CD4-positive, alpha-beta T cell treated with Interleukin-6 at 100 ng/mL for 8 hours (primary cell): ENCODE measurements around the gene PKD1.

Experiments used
- DNase-seq: peaks from one replicate; pipeline ENCODE4 v3.0.0-alpha.2; 2020; ENCODE audit warnings: mixed read lengths, low spot score

The PKD1 gene

GRCh38 chr16:2087748-2088631 lies 47.7 kb downstream of the PKD1 start:
- no peak for DNase-seq

- no peak for DNase-seq
Measured at GRCh38 chr16:2086812-2087747, 48.6 kb downstream of the PKD1 start.

GRCh38 chr16:2086106-2086742 lies 49.5 kb downstream of the PKD1 start:
- no peak for DNase-seq

- no peak for DNase-seq
Measured at GRCh38 chr16:2085669-2086068, 50.0 kb downstream of the PKD1 start.

- no peak for DNase-seq
Measured at GRCh38 chr16:2084895-2085625, 50.6 kb downstream of the PKD1 start.

- DNase-seq: no peak
Measured at GRCh38 chr16:2083876-2084780, 51.6 kb downstream of the PKD1 start.

- no peak for DNase-seq
Measured at GRCh38 chr16:2083409-2083808, 52.3 kb downstream of the PKD1 start.

GRCh38 chr16:2082983-2083364 lies 52.7 kb downstream of the PKD1 start:
- no peak for DNase-seq

- no peak for DNase-seq
Measured at GRCh38 chr16:2082171-2082982, 53.3 kb downstream of the PKD1 start.

GRCh38 chr16:2081201-2082084 lies 54.3 kb downstream of the PKD1 start:
- no peak for DNase-seq

- DNase-seq: no peak
Measured at GRCh38 chr16:2079991-2080390, 55.7 kb downstream of the PKD1 start.

- DNase-seq: no peak
Measured at GRCh38 chr16:2079311-2079800, 56.3 kb downstream of the PKD1 start.

GRCh38 chr16:2078691-2079090 lies 57.0 kb downstream of the PKD1 start:
- DNase-seq: no peak

- DNase-seq: no peak
Measured at GRCh38 chr16:2078096-2078495, 57.6 kb downstream of the PKD1 start.

GRCh38 chr16:2077696-2078095 lies 58.0 kb downstream of the PKD1 start:
- no peak for DNase-seq

GRCh38 chr16:2077016-2077415 lies 58.7 kb downstream of the PKD1 start:
- DNase-seq: no peak

GRCh38 chr16:2076072-2076865 lies 59.4 kb downstream of the PKD1 start:
- DNase-seq: no peak

- no peak for DNase-seq
Measured at GRCh38 chr16:2075631-2076030, 60.1 kb downstream of the PKD1 start.
